GM21825 (cell line): Measurements from ENCODE around the gene CHMP3.
"Not testable (repeated sequence)": the region's sequence is repeated elsewhere in the genome, so short reads cannot be mapped to it uniquely, and the experiment has no call there.

Experiments
- ATAC-seq: cut with Tn5 transposase; IDR thresholded peaks from one replicate; pipeline ENCODE4 v1.9.1; 2021; ENCODE audit warnings: mild to moderate bottlenecking, moderate library complexity; ENCODE audit not compliant: unreplicated experiment

Gene CHMP3

GRCh38 chr2:86562922-86563649 is at the start of gene CHMP3:
Gene CHMP3 (minus strand): TSS chr2:86563443. CDS start chr2:86563348, 95 bp downstream.
- ATAC-seq = peak; percentile 87

- ATAC-seq = no peak
These were observed 47.6 kb upstream of the CHMP3 start for GRCh38 chr2:86610871-86611270.

DNA sequence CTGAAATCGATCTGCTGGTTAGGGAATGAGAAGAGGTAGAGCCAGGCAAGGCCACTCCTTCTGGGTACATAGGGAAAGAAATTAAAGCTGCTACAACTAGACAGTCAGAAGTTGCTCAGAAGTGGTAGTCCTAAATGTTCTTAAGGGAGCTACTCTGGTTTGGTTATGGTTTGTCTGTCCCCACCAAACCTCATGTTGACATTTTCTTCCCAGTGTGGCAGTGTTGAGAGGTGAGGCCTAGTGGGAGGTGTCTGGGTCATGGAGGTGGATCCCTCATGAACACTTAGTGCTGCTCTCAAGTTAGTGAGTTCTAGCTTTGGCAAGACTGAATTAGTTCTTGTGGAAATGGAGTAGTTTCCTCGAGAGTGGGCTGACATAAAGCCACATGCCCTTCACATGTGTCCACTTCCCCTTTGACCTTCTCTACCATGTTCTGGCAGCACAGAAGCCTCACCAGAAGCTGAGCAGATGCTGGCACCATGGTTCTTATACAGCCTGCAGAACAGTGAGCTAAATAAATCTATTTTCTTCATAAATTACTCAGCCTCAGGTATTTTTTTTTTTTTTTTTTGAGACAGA is 45.7 kb upstream of the CHMP3 start:
- ATAC-seq = no peak

GRCh38 chr2:86603905-86604304 is 40.7 kb upstream of the CHMP3 start:
- no peak for ATAC-seq

GRCh38 chr2:86598966-86599365 is 35.7 kb upstream of the CHMP3 start:
- ATAC-seq = no peak

GRCh38 chr2:86596118-86596517 is 32.9 kb upstream of the CHMP3 start:
- no peak for ATAC-seq

- no peak for ATAC-seq
These were observed 30.0 kb upstream of the CHMP3 start for GRCh38 chr2:86593266-86593665.

DNA sequence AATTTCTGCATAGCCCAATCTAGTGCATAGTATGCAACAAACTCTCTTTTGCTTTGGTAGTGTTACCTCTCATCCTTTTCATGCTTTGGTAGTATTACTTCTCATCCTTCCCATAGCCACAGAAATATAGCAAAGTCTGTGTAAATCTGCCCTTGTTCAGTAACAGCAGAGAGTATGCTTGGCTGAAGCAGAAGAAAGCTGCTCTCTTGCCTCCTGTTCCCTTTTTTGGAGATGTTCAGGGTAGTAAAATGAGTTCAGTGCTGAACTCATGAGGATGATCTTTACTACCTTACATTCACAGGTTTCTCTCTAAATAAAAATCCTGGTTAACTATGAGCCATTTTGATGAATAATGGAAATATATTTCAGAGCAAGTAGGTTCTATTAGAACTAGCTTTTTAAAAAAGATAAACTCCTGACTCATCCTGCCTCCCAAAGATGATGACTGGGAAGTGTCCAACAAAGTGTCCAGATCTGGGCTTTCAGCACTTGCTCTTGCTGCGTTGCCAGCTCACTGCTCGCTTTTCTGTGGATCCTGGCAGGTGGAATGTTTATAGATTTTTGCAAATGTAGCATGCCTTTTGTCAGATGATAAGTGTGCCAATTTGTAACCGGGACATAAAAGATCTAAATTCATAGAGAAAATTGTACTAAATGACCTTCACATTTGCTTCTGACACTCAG is 29.4 kb upstream of the CHMP3 start:
- ATAC-seq = no peak

DNA sequence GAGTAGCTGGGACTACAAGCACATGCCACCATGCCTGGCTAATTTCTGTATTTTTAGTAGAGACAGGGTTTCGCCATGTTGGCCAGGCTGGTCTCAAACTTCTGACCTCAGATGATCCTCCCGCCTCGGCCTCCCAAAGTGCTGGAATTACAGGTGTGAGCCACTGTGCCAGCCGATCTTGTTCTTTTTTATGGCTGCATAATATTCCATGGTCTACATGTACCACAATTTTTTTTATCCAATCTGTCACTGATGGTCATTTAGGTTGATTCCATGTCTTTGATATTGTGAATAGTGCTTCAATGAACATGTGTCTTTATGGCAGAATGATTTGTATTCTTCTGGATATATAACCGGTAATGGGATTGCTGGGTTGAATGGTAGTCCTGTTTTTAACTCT is 26.5 kb upstream of the CHMP3 start:
- not testable (repeated sequence) for ATAC-seq

DNA sequence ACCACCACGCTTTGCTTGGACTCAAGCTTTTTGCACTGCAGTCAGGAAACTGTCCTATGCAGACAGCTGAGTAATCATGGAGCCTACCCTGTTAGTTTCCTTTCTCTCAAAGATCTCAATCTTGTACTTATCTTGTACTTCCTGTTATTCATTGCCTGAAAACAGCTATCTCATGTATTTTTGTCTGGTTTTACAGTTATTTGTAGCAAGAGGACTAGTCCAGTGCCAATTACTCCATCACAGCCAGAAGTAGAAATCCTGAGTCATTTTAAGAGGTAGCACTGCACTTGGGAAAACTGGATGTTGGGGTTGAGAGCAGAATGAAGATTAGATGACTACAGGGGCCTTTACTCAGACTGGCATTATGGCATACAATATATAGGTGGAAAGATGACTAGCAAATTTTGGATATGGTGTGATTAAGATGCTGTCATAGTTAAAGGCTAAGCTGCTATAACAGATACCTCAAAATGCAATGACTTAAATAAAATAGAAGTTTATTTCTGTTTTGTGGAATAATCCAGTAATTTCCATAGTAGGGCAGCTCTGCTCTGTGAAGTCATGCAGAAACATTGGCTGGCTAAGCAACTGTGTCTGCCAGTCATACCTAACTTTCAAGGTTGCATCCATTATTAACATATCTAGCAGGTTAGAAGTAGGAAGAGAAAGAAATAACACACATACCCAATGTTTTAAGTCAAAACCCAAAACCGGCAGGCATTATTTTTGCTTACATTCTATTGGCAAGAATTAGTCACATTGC is 21.1 kb upstream of the CHMP3 start:
- no peak for ATAC-seq

DNA sequence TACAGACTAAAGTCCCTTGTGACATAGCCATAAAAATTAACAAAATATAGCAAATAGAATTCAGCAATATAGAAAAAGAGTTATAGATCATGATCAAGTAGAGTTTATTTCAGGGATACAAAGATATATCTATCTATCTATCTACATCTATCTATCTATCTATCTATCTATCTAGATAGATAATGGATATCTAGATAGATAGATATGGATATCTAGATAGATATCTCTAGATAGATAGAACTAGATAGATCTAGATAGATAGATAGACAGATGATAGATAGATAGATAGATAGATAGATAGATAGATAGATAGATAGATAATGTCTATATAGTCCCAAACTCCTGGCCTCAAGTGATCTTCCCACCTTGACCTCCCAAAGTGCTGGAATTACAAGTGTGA is 17.3 kb upstream of the CHMP3 start:
- no peak for ATAC-seq

- no peak for ATAC-seq
These were observed 14.7 kb upstream of the CHMP3 start for GRCh38 chr2:86577817-86578456.

DNA sequence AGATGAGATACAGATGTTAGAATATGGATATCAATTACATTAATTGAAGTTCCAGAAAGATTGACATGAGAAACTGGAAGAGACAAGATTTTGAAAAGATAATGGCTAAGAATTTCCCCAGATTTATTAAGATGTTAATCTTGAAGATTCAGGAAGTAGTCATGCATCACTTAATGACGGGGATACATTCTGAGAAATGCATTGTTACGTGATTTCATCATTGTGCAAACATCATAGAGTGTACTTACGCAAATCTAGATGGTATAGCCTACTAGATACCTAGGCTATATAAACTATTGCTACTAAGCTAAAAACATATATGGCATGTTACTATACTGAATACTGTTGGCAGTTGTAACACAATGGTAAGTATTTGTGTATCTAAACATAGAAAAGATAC is 6.8 kb upstream of the CHMP3 start:
- no peak for ATAC-seq

DNA sequence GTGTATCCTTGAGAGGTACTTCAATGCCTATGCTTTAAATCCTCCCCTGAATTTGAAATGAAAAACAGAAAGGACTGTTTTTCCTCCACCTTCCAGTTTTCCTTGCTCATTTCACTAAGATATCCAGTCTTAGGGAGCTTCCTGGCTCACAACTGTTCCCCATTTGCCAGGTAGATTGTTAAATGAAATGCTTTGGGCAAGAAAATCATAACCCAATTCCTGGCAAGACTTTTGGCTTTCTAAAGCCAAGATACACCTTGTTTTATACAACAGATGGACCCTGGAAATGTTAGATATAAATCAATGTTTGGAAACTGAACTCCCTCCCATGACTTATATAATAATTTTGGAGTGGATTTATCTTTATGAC is 3.6 kb upstream of the CHMP3 start:
- ATAC-seq = no peak

DNA sequence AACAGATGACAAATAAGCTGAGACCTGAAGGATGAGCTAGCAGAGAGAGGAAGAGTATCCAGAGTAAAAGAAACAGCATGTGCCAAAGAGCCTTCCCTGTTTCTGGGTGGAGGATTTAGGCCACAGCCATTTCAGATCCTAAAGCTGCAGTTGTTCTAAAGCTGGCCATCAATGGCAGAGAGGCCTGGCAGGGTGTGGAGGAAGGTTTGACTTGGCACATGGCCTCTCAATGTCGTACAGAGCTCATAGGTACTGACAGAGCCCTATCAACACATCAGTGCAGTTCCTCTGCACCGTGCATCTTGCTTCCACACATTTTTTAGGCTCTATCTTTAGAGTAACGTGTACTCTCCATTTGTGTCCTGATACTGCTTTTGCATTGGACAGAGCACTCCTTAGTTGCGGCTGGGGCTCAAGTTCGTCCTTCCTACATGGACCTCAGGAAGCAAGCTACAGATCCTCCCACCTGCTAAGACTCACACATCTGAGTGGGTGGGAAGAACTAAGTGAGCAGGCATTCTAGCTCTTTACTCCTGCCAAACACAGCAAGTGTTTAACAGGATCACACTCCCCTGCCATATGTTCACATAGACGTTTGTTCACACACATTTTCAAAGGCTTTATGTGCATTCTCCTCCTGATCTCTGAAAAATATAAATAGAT is 3.0 kb upstream of the CHMP3 start:
- ATAC-seq = no peak

DNA sequence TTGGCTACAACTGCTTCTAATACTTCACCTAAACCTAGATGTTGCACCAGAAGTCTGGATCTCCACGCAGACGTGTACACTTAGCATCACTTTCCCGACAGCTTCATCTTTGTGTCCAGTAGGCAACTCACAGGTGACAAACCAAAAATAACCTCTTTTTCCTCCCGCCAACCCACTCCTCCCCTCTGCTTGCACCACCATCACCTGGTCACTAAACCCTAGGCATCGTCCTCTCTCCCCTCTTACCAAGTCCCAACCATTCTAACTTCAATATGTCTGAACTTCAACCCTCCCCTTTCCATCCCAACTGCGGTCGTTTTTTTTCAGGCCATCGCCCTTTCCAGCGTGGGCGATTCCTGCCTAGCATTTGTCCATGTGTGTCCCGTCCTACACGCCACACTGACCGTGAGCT is 413 bp upstream of the CHMP3 start:
- no peak for ATAC-seq

DNA sequence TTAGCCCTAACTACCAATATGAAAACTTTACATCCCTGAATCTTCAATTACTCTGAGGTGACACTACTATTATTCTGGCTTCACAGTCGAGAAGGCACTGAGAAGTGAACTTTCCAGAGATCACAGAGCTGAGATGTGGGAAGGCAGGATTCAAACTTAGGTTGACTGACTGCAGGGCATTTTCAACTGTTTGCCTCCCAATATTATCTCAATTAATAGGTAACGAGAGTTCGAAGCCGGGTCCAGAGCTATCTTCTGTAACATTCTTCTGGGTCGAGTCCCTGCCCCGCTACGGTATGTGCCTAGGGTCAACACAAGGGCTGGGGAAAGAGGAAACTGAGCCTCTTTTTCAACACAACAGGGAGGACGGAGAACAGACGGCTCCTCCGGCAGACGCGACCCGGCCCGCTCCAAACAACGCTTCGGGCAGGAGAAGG is 740 bp downstream of the CHMP3 start:
- ATAC-seq = no peak

DNA sequence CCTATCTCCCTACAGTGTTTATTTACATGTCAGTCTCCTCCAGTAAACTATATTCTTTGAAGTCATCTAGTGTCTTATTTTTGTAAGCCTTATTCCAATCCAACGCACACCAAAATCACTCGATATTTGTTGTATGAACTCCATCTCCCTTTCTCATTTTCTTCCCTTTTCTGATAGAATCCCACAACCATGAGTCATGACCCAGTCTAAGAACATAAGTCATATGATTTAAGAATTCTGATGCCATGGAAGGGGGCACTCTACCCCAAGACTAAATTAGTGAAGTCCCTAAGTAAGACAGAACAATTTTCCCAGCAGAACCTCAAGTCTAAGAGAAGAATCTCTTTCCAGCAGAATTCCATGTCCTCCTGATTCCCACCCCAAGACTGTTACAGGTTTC is 5.4 kb downstream of the CHMP3 start:
- ATAC-seq = no peak

DNA sequence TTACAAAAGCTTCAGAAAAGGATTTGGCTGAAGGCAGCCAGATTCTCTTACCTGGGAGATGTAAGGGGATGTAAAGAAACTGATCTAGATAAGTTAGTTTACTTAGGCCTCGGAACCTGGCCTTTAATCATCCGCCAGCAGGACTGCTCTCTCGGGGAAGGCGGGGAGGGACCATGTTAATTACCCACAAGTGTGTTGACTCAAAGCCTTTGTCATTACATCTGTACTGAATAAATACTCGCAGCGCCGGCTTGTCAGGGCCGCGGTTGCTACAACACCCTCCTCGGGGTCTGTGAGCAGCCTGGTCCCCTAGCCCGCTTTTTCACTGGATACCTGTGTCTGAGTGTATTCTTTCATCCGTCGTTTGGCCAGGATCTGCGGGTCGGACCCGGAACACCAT is 6.7 kb downstream of the CHMP3 start:
- ATAC-seq = no peak

- ATAC-seq = no peak
These were observed 10.4 kb downstream of the CHMP3 start for GRCh38 chr2:86552889-86553288.
